Natural killer cell treated with Interleukin-12 subunit alpha and Interleukin-12 subunit beta and Interleukin-15 and Interleukin-18, amount 100 ng/mL, for 72 hours (primary cell): Measurements from ENCODE around the gene M1AP. TPM values are rescaled to one million over a fixed set of nuclear protein-coding genes. Genes with fewer than 3 reads are reported as not detected.
"Not testable (repeated sequence)": the region's sequence is repeated elsewhere in the genome, so short reads cannot be mapped to it uniquely, and the experiment has no call there.

ENCODE experiments used
- ATAC-seq, 2 donors: fragments of 150-1000 bp; cut with Tn5 transposase in 1 of 2; sonication (Bioruptor Pico), chemical (Tn5 transposase) in 1 of 2; 2 replicates each; pipeline ENCODE4 v1.10.0; 2021
- DNase-seq: peaks from one replicate; pipeline ENCODE4 v3.0.0; 2022; ENCODE audit warnings: low spot score
- H3K27ac Mint-ChIP-seq, 2 donors: 1 replicate in 1 of 2; 2 replicates in 1 of 2; pipeline ENCODE4 v1.8.0; 2022; ENCODE audit warnings: mixed read lengths in 2 of 2, mild to moderate bottlenecking in 1 of 2, moderate library complexity in 1 of 2
- H3K27me3 Mint-ChIP-seq, 2 donors: 1 replicate in 1 of 2; 2 replicates in 1 of 2; pipeline ENCODE4 v1.8.0; 2022; ENCODE audit warnings: mixed read lengths in 2 of 2
- H3K36me3 Mint-ChIP-seq: one replicate; pipeline ENCODE4 v1.8.0; 2022; ENCODE audit warnings: mixed read lengths
- H3K4me1 Mint-ChIP-seq, 2 donors: 1 replicate in 1 of 2; 2 replicates in 1 of 2; pipeline ENCODE4 v1.8.0; 2022; ENCODE audit warnings: low read depth in 2 of 2, mixed read lengths in 2 of 2, mild to moderate bottlenecking in 1 of 2
- H3K4me3 Mint-ChIP-seq: one replicate; pipeline ENCODE4 v1.8.0; 2022; ENCODE audit warnings: mixed read lengths
- H3K9me3 Mint-ChIP-seq: 2 replicates; pipeline ENCODE4 v1.8.0; 2022; ENCODE audit warnings: mixed read lengths
- total RNA-seq, 2 donors: library from RNA; stranded (reverse); gene quantifications; one replicate each; pipeline ENCODE4 v1.2.3, GENCODE V29; 2022

The M1AP gene
- total RNA-seq, 2 donors from 2014 or later = not detected

- H3K4me3 Mint-ChIP-seq = no peak overlapping the region
- peaks cover 16 to 23% of the 10 kb centered on the region in 2 donors for H3K4me1 Mint-ChIP-seq
- H3K27me3 Mint-ChIP-seq = peaks cover 3 to 6% of the 10 kb centered on the region in 2 donors
- no peak for DNase-seq
- no peak for ATAC-seq
- no peaks in the 10 kb centered on the region for H3K36me3 Mint-ChIP-seq
- H3K9me3 Mint-ChIP-seq = peaks cover 9% of the 10 kb centered on the region
- H3K27ac Mint-ChIP-seq = peak overlapping the region in 1 of 2 donors; percentile 27
These were observed 71.3 kb downstream of the M1AP start for GRCh38 chr2:74576863-74577229.

GRCh38 chr2:74576211-74576862, 71.8 kb downstream of the M1AP start:
- Mint-ChIP-seq H3K9me3 (peaks cover 9% of the 10 kb centered on the region), H3K27ac (no peak overlapping the region), H3K36me3 (no peaks in the 10 kb centered on the region), H3K4me3 (no peak overlapping the region), H3K4me1 (peaks cover 16 to 23% of the 10 kb centered on the region in 2 donors), H3K27me3 (peaks cover 3 to 6% of the 10 kb centered on the region in 2 donors)
- ATAC-seq (no peak), DNase-seq (no peak)

- H3K27me3 Mint-ChIP-seq = peaks cover 3 to 5% of the 10 kb centered on the region in 2 donors
- H3K4me3 Mint-ChIP-seq = no peak overlapping the region
- H3K4me1 Mint-ChIP-seq = peaks cover 16 to 23% of the 10 kb centered on the region in 2 donors
- H3K27ac Mint-ChIP-seq = no peak overlapping the region
- H3K36me3 Mint-ChIP-seq = no peaks in the 10 kb centered on the region
- peaks cover 9% of the 10 kb centered on the region for H3K9me3 Mint-ChIP-seq
- DNase-seq (no peak), ATAC-seq (no peak)
These were observed 72.8 kb downstream of the M1AP start for GRCh38 chr2:74575320-74575719.

- peak; percentile 67 to 70 for ATAC-seq
These were observed 74.2 kb downstream of the M1AP start for GRCh38 chr2:74573747-74574562.

GRCh38 chr2:74572178-74572925, 75.8 kb downstream of the M1AP start:
- ATAC-seq (no peak), DNase-seq (no peak)
- Mint-ChIP-seq H3K27me3 (peaks cover 6 to 9% of the 10 kb centered on the region in 2 donors), H3K4me1 (peaks cover 15 to 21% of the 10 kb centered on the region in 2 donors), H3K36me3 (no peaks in the 10 kb centered on the region), H3K4me3 (no peak overlapping the region), H3K9me3 (peaks cover 9% of the 10 kb centered on the region), H3K27ac (no peak overlapping the region)

More at GRCh38 chr2:74573747-74574562, 74.2 kb downstream of the M1AP start:
- no peaks in the 10 kb centered on the region for H3K27me3 Mint-ChIP-seq
- peaks cover 9% of the 10 kb centered on the region for H3K9me3 Mint-ChIP-seq
- H3K36me3 Mint-ChIP-seq = no peaks in the 10 kb centered on the region
- H3K27ac Mint-ChIP-seq = peak overlapping the region; percentile 55 to 84
- H3K4me3 Mint-ChIP-seq = peak overlapping the region; percentile 53
- DNase-seq = no peak
- peaks cover 16 to 23% of the 10 kb centered on the region in 2 donors for H3K4me1 Mint-ChIP-seq

GRCh38 chr2:74571058-74571457, 77.1 kb downstream of the M1AP start:
- Mint-ChIP-seq H3K27ac (no peak overlapping the region), H3K4me3 (no peak overlapping the region), H3K9me3 (peaks cover 9% of the 10 kb centered on the region), H3K27me3 (peaks cover 9 to 14% of the 10 kb centered on the region in 2 donors), H3K4me1 (peaks cover 15 to 22% of the 10 kb centered on the region in 2 donors), H3K36me3 (no peaks in the 10 kb centered on the region)
- DNase-seq = no peak
- ATAC-seq = peak; percentile 73 to 83

- H3K9me3 Mint-ChIP-seq = peaks cover 9% of the 10 kb centered on the region
- no peak overlapping the region for H3K4me3 Mint-ChIP-seq
- H3K27me3 Mint-ChIP-seq = peaks cover 14 to 21% of the 10 kb centered on the region in 2 donors
- DNase-seq (no peak), ATAC-seq (no peak)
- no peak overlapping the region for H3K27ac Mint-ChIP-seq
- H3K36me3 Mint-ChIP-seq = no peaks in the 10 kb centered on the region
- H3K4me1 Mint-ChIP-seq = peaks cover 14 to 22% of the 10 kb centered on the region in 2 donors
These were observed 78.4 kb downstream of the M1AP start for GRCh38 chr2:74569686-74570085.

GRCh38 chr2:74567881-74568280, 80.2 kb downstream of the M1AP start:
- Mint-ChIP-seq H3K4me1 (peaks cover 2 to 10% of the 10 kb centered on the region in 2 donors), H3K27me3 (peaks cover 21% of the 10 kb centered on the region in 2 donors), H3K9me3 (no peaks in the 10 kb centered on the region), H3K4me3 (no peak overlapping the region), H3K27ac (no peak overlapping the region), H3K36me3 (no peaks in the 10 kb centered on the region)
- ATAC-seq = no peak
- DNase-seq = no peak

- peaks cover 27 to 32% of the 10 kb centered on the region in 2 donors for H3K27me3 Mint-ChIP-seq
- peaks cover 9 to 10% of the 10 kb centered on the region in 2 donors for H3K4me1 Mint-ChIP-seq
- no peaks in the 10 kb centered on the region for H3K9me3 Mint-ChIP-seq
- no peaks in the 10 kb centered on the region for H3K36me3 Mint-ChIP-seq
- no peak for ATAC-seq
- H3K4me3 Mint-ChIP-seq = no peak overlapping the region
- H3K27ac Mint-ChIP-seq = no peak overlapping the region
- no peak for DNase-seq
These were observed 81.4 kb downstream of the M1AP start for GRCh38 chr2:74566754-74567085.

- Mint-ChIP-seq H3K4me1 (peaks cover 10% of the 10 kb centered on the region in 2 donors), H3K9me3 (no peaks in the 10 kb centered on the region), H3K4me3 (peak overlapping the region; percentile 4), H3K27ac (no peak overlapping the region), H3K36me3 (no peaks in the 10 kb centered on the region), H3K27me3 (peaks cover 32 to 36% of the 10 kb centered on the region in 2 donors)
- DNase-seq (no peak), ATAC-seq (no peak)
These were observed 81.9 kb downstream of the M1AP start for GRCh38 chr2:74566076-74566753.

GRCh38 chr2:74564222-74564621, 83.9 kb downstream of the M1AP start:
- Mint-ChIP-seq H3K27me3 (peaks cover 35 to 36% of the 10 kb centered on the region in 2 donors), H3K27ac (no peak overlapping the region), H3K4me1 (peaks cover 10 to 19% of the 10 kb centered on the region in 2 donors), H3K4me3 (no peak overlapping the region), H3K36me3 (no peaks in the 10 kb centered on the region), H3K9me3 (no peaks in the 10 kb centered on the region)
- ATAC-seq (no peak), DNase-seq (no peak)

- Mint-ChIP-seq H3K27ac (peak overlapping the region in 1 of 2 donors; percentile 5), H3K4me1 (peaks cover 10 to 19% of the 10 kb centered on the region in 2 donors), H3K4me3 (no peak overlapping the region)
These were observed 85.9 kb downstream of the M1AP start for GRCh38 chr2:74562126-74562775.

GRCh38 chr2:74561022-74561421, 87.1 kb downstream of the M1AP start:
- H3K4me1 Mint-ChIP-seq = peaks cover 2 to 17% of the 10 kb centered on the region in 2 donors
- H3K4me3 Mint-ChIP-seq, H3K27ac Mint-ChIP-seq: not testable (repeated sequence)

More at GRCh38 chr2:74562126-74562775, 85.9 kb downstream of the M1AP start:
- Mint-ChIP-seq H3K36me3 (no peaks in the 10 kb centered on the region), H3K9me3 (no peaks in the 10 kb centered on the region), H3K27me3 (peaks cover 26 to 30% of the 10 kb centered on the region in 2 donors)
- ATAC-seq (peak in 1 of 2 donors; percentile 50), DNase-seq (no peak)

More at GRCh38 chr2:74561022-74561421, 87.1 kb downstream of the M1AP start:
- not testable (repeated sequence) for ATAC-seq, H3K36me3 Mint-ChIP-seq, H3K9me3 Mint-ChIP-seq, DNase-seq
- H3K27me3 Mint-ChIP-seq = peaks cover 21 to 26% of the 10 kb centered on the region in 2 donors
